ENCODE results near the gene TAF5L. TPM values are rescaled to one million over a fixed set of nuclear protein-coding genes. Genes with fewer than 3 reads are reported as not detected.

TAF5L gene
- total and polyA plus RNA-seq, 10 of the 15 experiments (the other 5 are each of a cell fraction or from before 2014, with no cell fraction given), result 1.1 to 26.2 (median 19.1) TPM

DNA sequence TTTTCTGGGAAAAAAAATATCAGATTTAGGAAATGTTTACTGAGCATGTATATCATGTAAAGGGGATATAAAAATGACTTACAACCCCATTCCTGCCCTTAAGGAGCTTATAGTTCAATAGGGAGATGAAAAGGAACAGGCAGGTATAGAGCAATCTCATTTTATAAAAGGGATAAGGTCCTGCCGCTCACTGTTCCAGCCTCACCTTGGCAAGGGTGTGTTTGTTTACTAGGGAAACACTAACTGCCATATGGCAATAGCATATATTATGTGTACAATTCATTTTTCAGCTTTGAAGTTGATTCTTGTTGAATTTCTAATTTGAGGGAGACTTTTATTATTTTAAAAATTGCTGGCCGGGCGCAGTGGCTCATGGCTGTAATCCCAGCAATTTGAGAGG is 25.6 kb upstream of the TAF5L start:
- Histone ChIP-seq H3K36me3 (ENCODE audit: control insufficient read depth in 2 of 2, insufficient read depth in 2 of 2, low read length in 1 of 2) (peaks cover 17 to 52% of the 10 kb centered on the region in 2 experiments), H3K4me1 (ENCODE audit: control insufficient read depth, insufficient read depth, low read length) (no peaks in the 10 kb centered on the region), H3K27me3 (replicated peaks in 1 of 2; ENCODE audit: control insufficient read depth in 2 of 2, insufficient read depth in 2 of 2, low read length in 1 of 2) (no peaks in the 10 kb centered on the region), H2AFZ (ENCODE audit: control insufficient read depth, low read depth, low read length) (no peak overlapping the region), H3K4me2 (ENCODE audit: control insufficient read depth, insufficient read depth) (no peak overlapping the region), H3K4me3 (no peak overlapping the region), H4K20me1 (ENCODE audit: control insufficient read depth, insufficient read depth) (no peaks in the 10 kb centered on the region), H3K9ac (ENCODE audit: control insufficient read depth, insufficient read depth, low read length) (no peak overlapping the region), H3K79me2 (ENCODE audit: control insufficient read depth, insufficient read depth, low read length) (no peaks in the 10 kb centered on the region), H3K9me3 (replicated peaks; ENCODE audit: control insufficient read depth, insufficient read depth, low read length) (no peaks in the 10 kb centered on the region), H3K27ac (ENCODE audit: control insufficient read depth, insufficient read depth) (no peak overlapping the region)
- ChIA-PET RAD21 (ENCODE audit: unreplicated experiment) (no interaction called here), POLR2A (no interaction called here), CTCF (interaction anchor here (1.0 to 2.0 kb wide), 2 partner anchors 8 to 10 kb away, joined by 3 to 9 read pairs; no protein-coding TSS in a partner anchor), SMC1A (ENCODE audit: uncharacterized antibody, unreplicated experiment) (interaction anchor here (1.0 to 1.2 kb wide), 2 partner anchors 28 to 653 kb away, joined by 3 read pairs; no protein-coding TSS in a partner anchor)
- in situ Hi-C loops (cut with MboI) (no loop called here), intact Hi-C loops (cut with micrococcal nuclease; ENCODE audit: unreplicated experiment) (no loop called here)
- DNase-seq (ENCODE audit: low read depth, low spot score) (no peak), ATAC-seq (no peak), FAIRE-seq (no peak)
- TF ChIP-seq IRF4 (IDR thresholded peaks at IDR 0.05; ENCODE audit: low read depth, low read length), result no peak
- TF ChIP-seq, protein P1, sequence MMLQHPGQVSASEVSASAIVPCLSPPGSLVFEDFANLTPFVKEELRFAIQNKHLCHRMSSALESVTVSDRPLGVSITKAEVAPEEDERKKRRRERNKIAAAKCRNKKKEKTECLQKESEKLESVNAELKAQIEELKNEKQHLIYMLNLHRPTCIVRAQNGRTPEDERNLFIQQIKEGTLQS (IDR thresholded peaks at IDR 0.05; ENCODE audit: borderline replicate concordance, extremely low read depth, low read depth, low read length), result no peak
- TF ChIP-seq LARP7 (IDR thresholded peaks at IDR 0.05), result no peak
- no peak for TF ChIP-seq TCF12 (IDR thresholded peaks at IDR 0.05; ENCODE audit: low read depth, low read length)
- no peak for TF ChIP-seq BCL11A (IDR thresholded peaks at IDR 0.05; ENCODE audit: low read depth, low read length)
- TF ChIP-seq BHLHE40 (IDR thresholded peaks at IDR 0.05; ENCODE audit: borderline replicate concordance in 1 of 2, low read depth in 2 of 2, low read length in 1 of 2), result no peak
- TF ChIP-seq HDGF (IDR thresholded peaks at IDR 0.05), result no peak
- TF ChIP-seq EZH2 (IDR thresholded peaks at IDR 0.05; ENCODE audit: borderline replicate concordance, control insufficient read depth, low read depth, low read length), result no peak
- TF ChIP-seq TAF1 (IDR thresholded peaks at IDR 0.05; ENCODE audit: borderline replicate concordance, low read depth, low read length), result no peak
- TF ChIP-seq RB1 (IDR thresholded peaks at IDR 0.05; ENCODE audit: borderline replicate concordance), result no peak
- TF ChIP-seq MYB (IDR thresholded peaks at IDR 0.05; ENCODE audit: borderline replicate concordance, low read depth, low read length), result no peak
- TF ChIP-seq BACH1 (IDR thresholded peaks at IDR 0.05; ENCODE audit: borderline replicate concordance), result no peak
- WGBS (ENCODE audit: insufficient coverage, insufficient replicate concordance, low lambda C conversion rate, missing lambda C conversion rate), result 92% methylated on average over 3 of the region's 3 CpGs
- no TSS peak for BruUV-seq (replicated peaks)

Measured in GM12878 (cell line).